ENCODE results near the gene TP53AIP1. TPM values are rescaled to one million over a fixed set of nuclear protein-coding genes. Genes with fewer than 3 reads are reported as not detected.

TP53AIP1 gene
- 0.20 and 0.86 TPM in 2 replicates for total RNA-seq (2014; rRNA removed; shearing (Covaris generic))

GRCh38 chr11:128942817-128943427, at the start of gene TP53AIP1:
Gene TP53AIP1, minus strand, starts transcription at chr11:128942871. Its CDS starts 5,053 bp downstream, at chr11:128937818.
- DNase-seq (ENCODE audit: low spot score) = no peak

- no peak for DNase-seq (ENCODE audit: low spot score)
These were observed 45.7 kb upstream of the TP53AIP1 start for GRCh38 chr11:128988242-128988970.

GRCh38 chr11:128985880-128986279, 43.2 kb upstream of the TP53AIP1 start:
- no peak for DNase-seq (ENCODE audit: low spot score)

GRCh38 chr11:128983023-128983422, 40.4 kb upstream of the TP53AIP1 start:
- DNase-seq (ENCODE audit: low spot score) = no peak

GRCh38 chr11:128981254-128981653, 38.6 kb upstream of the TP53AIP1 start:
- no peak for DNase-seq (ENCODE audit: low spot score)

- no peak for DNase-seq (ENCODE audit: low spot score)
These were observed 28.0 kb upstream of the TP53AIP1 start for GRCh38 chr11:128970598-128971190.

GRCh38 chr11:128968916-128969315, 26.2 kb upstream of the TP53AIP1 start:
- no peak for DNase-seq (ENCODE audit: low spot score)

- no peak for DNase-seq (ENCODE audit: low spot score)
These were observed 24.9 kb upstream of the TP53AIP1 start for GRCh38 chr11:128967578-128967977.

GRCh38 chr11:128965485-128965884, 22.8 kb upstream of the TP53AIP1 start:
- DNase-seq (ENCODE audit: low spot score) = no peak

GRCh38 chr11:128964463-128964930, 21.8 kb upstream of the TP53AIP1 start:
- no peak for DNase-seq (ENCODE audit: low spot score)

- no peak for DNase-seq (ENCODE audit: low spot score)
These were observed 21.2 kb upstream of the TP53AIP1 start for GRCh38 chr11:128963744-128964325.

- DNase-seq (ENCODE audit: low spot score) = no peak
These were observed 20.2 kb upstream of the TP53AIP1 start for GRCh38 chr11:128962896-128963295.

GRCh38 chr11:128961645-128962044, 19.0 kb upstream of the TP53AIP1 start:
- DNase-seq (ENCODE audit: low spot score) = no peak

- DNase-seq (ENCODE audit: low spot score) = no peak
These were observed 14.5 kb upstream of the TP53AIP1 start for GRCh38 chr11:128957202-128957482.

- DNase-seq (ENCODE audit: low spot score) = peak; percentile 95
These were observed 13.9 kb upstream of the TP53AIP1 start for GRCh38 chr11:128956401-128957201.

- no peak for DNase-seq (ENCODE audit: low spot score)
These were observed 13.0 kb upstream of the TP53AIP1 start for GRCh38 chr11:128955636-128956035.

- no peak for DNase-seq (ENCODE audit: low spot score)
These were observed 10.5 kb upstream of the TP53AIP1 start for GRCh38 chr11:128953151-128953550.

GRCh38 chr11:128949791-128950454, 7.3 kb upstream of the TP53AIP1 start:
- no peak for DNase-seq (ENCODE audit: low spot score)

GRCh38 chr11:128948583-128948982, 5.9 kb upstream of the TP53AIP1 start:
- DNase-seq (ENCODE audit: low spot score) = no peak

- DNase-seq (ENCODE audit: low spot score) = no peak
These were observed 5.1 kb upstream of the TP53AIP1 start for GRCh38 chr11:128947773-128948172.

- DNase-seq (ENCODE audit: low spot score) = no peak
These were observed 4.0 kb upstream of the TP53AIP1 start for GRCh38 chr11:128946648-128947047.

Data from HT-29 (cell line).